GM12891 (cell line): ENCODE data around the gene TMPRSS11F.

Experiments
- PAX5 ChIP-seq: IDR thresholded peaks from 2 replicates; pipeline ENCODE4 v1.6.1; 2011; ENCODE audit warnings: low read length, moderate library complexity, mild to moderate bottlenecking; ENCODE audit not compliant: insufficient read depth, severe bottlenecking
- POLR2A ChIP-seq: IDR thresholded peaks from 2 replicates; pipeline ENCODE4 v1.6.1; 2011; ENCODE audit warnings: low read depth, low read length, control low read depth
- POLR2AphosphoS5 ChIP-seq: IDR thresholded peaks from 2 replicates; pipeline ENCODE4 v1.6.1; 2011; ENCODE audit warnings: low read depth, low read length, control low read depth
- POU2F2 ChIP-seq: IDR thresholded peaks from 2 replicates; pipeline ENCODE4 v1.6.1; 2011; ENCODE audit warnings: low read depth, mild to moderate bottlenecking, control low read depth, low read length, moderate library complexity
- SPI1 ChIP-seq: IDR thresholded peaks from 2 replicates; pipeline ENCODE4 v1.6.1; 2011; ENCODE audit warnings: low read depth, low read length, control low read depth
- TAF1 ChIP-seq: IDR thresholded peaks from 2 replicates; pipeline ENCODE4 v1.6.1; 2011; ENCODE audit warnings: low read depth, low read length, control low read depth

GRCh38 chr4:68132342-68132741 is 2.7 kb upstream of the TMPRSS11F start:
- TF ChIP-seq TAF1 (no peak), POLR2A (no peak), POLR2AphosphoS5 (no peak), PAX5 (no peak), POU2F2 (no peak), SPI1 (no peak)
